PFSK-1 (cell line): ENCODE measurements around the gene SNCAIP.

Experiments used
- FOXP2 ChIP-seq: optimal IDR thresholded peaks from 2 replicates; pipeline ENCODE3; 2011; ENCODE audit warnings: borderline replicate concordance, control low read depth, inconsistent platforms; ENCODE audit not compliant: insufficient read depth; ENCODE audit errors: extremely low read length, extremely low read depth
- POLR2AphosphoS5 ChIP-seq: IDR thresholded peaks from 2 replicates; pipeline ENCODE4 v1.6.1; 2012; ENCODE audit warnings: low read depth, mild to moderate bottlenecking, control low read depth, low read length, moderate library complexity
- REST ChIP-seq, 2 experiments: IDR thresholded peaks; 2 replicates each; pipeline versions ENCODE4 v1.6.1 to v1.8.0; 2011 to 2012; ENCODE audit warnings: low read depth in 2 of 2, low read length in 2 of 2, control low read depth in 1 of 2, inconsistent platforms in 1 of 2, mild to moderate bottlenecking in 1 of 2, moderate library complexity in 1 of 2; ENCODE audit not compliant: insufficient read depth in 1 of 2
- SIN3A ChIP-seq: IDR thresholded peaks from 2 replicates; pipeline ENCODE4 v1.6.1; 2012; ENCODE audit warnings: mild to moderate bottlenecking, low read length, moderate library complexity, borderline replicate concordance; ENCODE audit not compliant: insufficient read depth
- TAF1 ChIP-seq: IDR thresholded peaks from 2 replicates; pipeline ENCODE4 v1.6.1; 2012; ENCODE audit warnings: low read length, control low read depth, borderline replicate concordance; ENCODE audit not compliant: insufficient read depth

DNA sequence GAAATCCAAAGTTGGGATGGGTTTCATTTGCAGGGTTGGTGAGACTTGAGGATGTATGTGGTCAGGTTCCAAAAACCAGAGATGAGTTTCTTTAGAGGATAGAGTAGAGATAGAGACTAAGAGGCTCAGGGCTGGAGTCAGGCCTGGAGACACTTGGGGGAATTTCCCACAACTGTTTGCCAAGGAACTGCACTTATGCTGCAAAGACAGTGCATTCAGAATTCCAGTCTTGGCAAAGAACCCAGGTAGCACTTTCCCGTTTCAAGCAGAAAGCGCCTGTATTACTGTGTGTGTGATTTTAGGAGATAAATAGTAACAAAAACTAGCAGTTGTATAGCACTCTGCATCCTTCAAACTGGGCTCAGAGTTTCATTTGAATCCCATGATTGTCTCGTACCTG, 55.4 kb downstream of the SNCAIP start:
- TF ChIP-seq TAF1 (no peak), POLR2AphosphoS5 (no peak), REST (IDR thresholded peaks at IDR 0.05; ENCODE audit: insufficient read depth in 1 of 2, low read depth in 2 of 2, low read length in 2 of 2) (no peak), SIN3A (no peak), FOXP2 (no peak)
